NCI-H774 (cell line): ENCODE data around the gene NKAIN2.
"Not testable (repeated sequence)": the region's sequence is repeated elsewhere in the genome, so short reads cannot be mapped to it uniquely, and the experiment has no call there.

Source experiments
- DNase-seq: peaks from one replicate; lab custom pipeline; 2025; lab: John Stamatoyannopoulos, UW

NKAIN2 gene

DNA sequence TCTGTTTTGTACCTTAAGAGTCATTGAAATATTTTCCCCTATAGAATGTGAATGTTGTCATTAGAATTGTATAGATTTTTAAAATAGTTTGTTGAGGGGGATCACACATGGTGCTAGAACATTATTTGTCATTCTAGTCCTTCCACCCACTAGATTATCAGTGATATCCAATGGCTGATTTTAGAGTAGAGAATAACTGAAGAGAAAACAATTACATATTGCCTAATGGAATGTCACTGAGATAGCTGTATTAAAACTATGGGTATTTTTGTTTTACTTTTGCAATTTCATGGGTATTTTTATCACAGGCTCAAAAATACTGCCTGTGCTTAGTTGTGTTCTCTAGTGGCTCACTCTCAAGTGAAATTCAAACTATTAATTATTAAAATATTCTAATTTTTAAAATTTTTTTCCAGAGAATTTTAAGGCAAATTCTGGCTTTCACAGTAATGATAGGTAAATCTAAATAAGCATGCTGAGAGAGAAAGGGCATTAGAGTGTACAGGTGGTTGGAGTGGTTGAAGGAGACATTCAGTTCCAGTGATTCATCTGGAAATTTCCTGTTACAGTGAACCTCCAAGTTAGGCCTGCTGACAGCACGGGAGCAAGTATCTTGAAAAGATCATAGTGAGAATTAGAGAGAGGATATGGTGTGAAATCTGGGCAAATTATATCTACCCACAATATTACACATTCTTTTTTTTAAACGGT is 399.6 kb downstream of the NKAIN2 start:
- no peak for DNase-seq

DNA sequence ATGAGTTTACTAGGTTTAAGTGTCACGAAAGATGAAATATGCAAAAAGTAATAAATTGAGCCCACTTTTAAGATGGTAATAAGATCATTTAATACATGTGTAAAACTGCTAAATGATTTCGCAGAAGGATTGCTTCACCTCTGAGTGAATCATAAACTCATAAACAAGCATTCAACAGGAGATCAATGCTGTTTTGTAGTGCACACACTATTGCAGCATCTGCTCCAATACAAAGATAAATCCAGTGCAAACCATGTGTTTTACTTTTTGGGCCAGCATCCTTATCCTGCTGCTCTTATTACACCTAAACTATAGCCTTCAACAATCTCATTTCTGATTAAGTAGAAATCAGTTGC is 400.1 kb downstream of the NKAIN2 start:
- DNase-seq, result no peak

DNA sequence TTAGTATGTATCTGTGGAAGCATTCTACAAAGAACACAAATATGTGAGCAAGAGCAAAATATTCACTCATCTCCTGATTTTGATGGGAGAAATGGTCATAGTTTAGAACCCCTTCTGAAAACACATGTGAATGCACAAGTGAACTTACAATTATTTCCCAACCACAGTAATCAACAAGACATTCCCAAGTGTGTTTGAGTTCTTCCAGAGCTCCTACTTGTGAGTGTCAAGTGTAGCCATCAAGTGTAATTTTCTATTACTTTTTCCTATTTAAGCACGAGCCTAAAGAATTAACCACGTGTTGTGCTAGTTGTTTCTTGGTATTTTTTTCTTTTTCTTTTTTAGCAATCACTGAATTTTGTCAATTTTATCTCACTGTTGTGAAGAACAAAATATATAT is 402.3 kb downstream of the NKAIN2 start:
- no peak for DNase-seq

DNA sequence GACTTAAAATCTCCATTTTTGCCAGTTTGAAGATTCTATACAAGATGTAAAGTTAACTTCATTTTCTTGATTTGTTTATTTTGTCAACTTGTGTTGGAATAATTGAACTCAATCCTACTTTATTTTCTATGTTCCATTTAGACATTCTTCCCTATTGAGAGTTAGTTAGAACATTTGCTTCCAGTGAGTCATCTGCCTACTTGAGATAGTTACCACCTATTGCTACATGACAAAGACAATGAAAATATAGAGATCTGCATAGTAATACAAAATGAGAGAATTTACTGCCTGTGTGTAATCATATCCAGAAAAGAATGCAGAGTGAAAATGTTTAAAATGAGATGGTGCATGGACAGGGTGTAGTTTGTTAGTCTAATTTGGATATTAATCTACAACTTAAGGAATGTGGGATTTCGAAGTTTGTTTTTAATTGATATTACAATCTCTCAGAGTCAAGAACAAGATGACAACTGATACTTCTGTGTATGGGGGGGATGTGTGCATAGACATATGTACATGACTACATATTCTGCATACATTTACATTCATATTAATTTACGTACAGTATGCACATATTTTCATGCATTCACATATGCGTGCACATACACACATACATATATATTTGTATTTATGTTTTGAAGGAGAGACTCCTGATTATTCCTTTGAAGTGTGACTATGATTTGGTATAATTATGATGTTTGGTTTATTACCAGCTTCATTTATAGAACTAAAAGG is 420.1 kb downstream of the NKAIN2 start:
- no peak for DNase-seq

DNA sequence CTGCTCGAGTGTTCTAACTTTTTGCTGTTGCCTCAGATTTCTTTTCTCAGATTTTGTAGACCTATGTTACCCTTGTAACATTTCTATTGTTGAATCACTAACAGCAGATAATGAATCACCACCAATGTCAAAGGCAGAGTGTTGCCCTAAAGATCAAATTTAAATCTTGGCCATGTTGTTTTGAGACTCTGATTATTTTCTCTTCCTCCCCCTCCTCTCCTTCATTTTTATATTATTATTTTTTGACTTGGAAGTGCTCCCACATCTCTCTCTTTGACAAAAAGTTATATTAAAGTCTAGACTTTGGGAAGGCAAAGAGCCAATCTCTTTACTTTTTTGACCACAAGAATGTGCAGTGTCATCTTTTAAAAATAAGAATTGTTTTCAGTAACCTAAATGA is 422.7 kb downstream of the NKAIN2 start:
- DNase-seq, result no peak

- DNase-seq, result no peak
Observed at GRCh38 chr6:124233221-124233620, 429.6 kb downstream of the NKAIN2 start.

DNA sequence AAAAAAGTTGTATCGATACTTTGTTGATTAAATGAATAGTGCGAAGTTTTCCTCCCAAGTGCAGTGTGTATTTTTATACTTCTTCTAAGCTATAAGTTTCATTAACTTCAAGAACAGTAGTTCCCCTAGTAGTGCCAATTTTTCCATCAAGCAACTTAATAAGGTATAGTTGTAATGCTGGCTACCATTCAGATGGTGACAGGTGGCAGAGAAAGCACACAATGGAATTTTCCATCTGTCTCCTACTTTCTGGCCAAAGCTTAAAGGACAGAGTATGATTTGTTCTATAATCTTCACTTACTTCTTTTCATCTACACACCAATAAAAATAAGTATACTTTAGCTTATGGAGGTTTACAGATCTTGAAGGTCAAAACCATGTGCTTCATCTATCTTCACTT is 431.1 kb downstream of the NKAIN2 start:
- no peak for DNase-seq

DNA sequence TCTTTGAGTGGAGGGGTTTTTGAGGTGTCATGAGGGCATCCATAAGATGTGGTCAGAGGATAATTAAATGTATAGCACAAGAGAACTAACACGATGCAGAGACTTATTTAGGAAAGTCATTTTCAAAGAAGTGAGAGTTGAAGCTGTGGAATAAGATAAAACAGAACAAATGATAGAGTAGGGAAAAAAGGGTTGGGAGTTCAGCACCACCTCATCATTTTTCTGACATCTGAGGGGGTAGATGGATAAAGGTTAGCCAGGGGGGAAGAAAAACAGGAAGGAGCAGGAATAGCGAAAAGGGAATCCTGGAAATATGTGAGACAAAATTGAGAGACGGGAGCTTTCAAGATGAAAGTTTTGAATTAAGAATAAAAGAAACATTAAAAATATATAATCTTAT is 434.2 kb downstream of the NKAIN2 start:
- no peak for DNase-seq

DNA sequence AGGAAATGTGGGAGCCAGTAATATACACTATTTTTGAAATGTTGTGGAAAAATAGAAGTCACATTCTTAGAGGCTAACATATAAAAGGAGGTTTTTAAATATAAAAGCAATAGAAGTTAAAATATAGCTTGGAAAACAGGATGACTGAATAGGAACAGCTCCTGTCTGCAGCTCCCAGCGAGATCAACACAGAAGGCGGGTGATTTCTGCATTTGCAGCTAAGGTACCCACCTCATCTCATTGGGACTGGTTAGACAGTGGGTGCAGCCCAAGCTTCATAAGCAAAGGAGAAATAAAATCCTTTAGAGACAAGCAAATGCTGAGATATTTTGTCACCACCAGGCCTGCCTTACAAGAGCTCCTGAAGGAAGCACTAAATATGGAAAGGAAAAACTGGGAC is 434.7 kb downstream of the NKAIN2 start:
- DNase-seq, result not testable (repeated sequence)

- peak; percentile 35 for DNase-seq
Observed at GRCh38 chr6:124254941-124255685, 451.4 kb downstream of the NKAIN2 start.

GRCh38 chr6:124260337-124260736 is 456.7 kb downstream of the NKAIN2 start:
- no peak for DNase-seq

GRCh38 chr6:124269733-124270132 is 466.1 kb downstream of the NKAIN2 start:
- DNase-seq, result no peak

DNA sequence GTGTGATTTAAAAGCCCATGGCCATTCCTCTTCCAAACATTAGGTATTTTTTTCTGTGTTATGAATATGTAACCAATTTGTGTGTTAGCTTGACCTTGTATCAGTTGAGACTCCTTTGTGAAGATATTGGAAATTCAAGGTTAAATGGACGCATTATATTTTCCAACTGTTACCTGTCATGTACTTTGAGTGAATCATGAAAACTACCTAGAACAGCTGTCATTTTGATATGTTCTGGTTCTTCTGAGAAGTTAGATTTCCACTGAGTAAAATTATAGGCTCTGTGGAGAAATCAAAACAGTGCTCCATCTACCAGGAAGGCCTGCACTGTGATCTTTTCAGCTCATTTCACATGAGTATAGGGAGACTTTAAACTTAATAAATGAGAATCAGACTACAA is 470.0 kb downstream of the NKAIN2 start:
- DNase-seq, result no peak

- no peak for DNase-seq
Observed at GRCh38 chr6:124282541-124282940, 478.9 kb downstream of the NKAIN2 start.

DNA sequence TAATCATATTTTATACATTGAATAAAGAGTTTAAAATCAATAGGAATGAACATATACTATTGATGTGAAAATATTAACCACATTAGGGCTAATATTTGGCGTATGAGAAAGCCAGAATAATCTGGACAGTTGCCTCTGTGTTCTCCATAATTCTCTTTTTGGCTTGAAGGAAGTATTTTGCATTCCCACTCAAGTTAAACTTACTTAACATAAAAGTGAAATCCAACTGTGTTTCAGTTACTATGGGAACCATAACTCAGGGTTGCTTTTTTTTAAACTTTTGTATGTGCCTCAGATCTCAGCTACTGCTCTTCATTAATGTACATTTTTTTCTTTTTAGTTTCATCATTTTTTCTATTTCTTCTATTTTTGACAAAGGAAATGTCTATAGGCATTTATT is 479.8 kb downstream of the NKAIN2 start:
- DNase-seq, result no peak

DNA sequence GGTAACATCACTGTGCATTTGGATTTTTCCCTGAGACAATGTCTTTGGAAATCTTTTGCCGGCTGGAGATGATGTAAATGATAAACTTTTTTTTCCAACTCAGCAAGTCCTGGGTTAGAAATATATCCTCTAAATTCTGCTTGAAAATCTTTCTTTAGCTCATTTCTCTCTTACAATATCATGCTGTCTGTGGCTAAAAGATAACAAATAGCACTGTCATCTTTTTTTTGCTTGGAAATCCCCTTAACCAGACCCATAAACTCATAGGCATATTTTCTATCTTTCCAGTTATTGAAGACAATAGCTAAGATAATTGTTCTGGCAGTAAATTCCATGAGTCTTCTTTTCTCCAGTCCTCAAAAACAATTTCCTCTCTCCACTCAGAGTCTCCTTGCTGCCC is 481.5 kb downstream of the NKAIN2 start:
- DNase-seq, result no peak

GRCh38 chr6:124294574-124295200 is 491.0 kb downstream of the NKAIN2 start:
- no peak for DNase-seq

GRCh38 chr6:124297507-124297906 is 493.8 kb downstream of the NKAIN2 start:
- DNase-seq, result no peak

DNA sequence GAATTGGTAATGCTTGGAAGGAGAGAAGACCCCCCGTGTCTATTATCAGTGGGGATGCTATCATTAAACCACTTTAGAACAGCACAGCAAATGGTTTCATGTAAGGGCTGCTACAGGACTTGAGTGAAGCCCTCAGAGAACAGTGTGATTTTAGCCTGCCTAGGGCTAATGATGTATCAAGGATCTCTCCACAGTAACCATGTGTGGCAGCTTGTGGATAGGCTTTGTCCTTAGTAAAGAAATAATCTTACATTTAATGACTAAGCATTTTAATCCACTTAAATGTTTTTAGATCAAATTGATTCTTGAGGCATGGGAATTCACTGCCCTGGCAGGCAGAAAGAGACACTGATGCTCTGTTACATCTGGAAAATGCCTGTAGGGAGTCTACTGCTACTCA is 495.1 kb downstream of the NKAIN2 start:
- DNase-seq, result no peak

GRCh38 chr6:124300907-124301306 is 497.2 kb downstream of the NKAIN2 start:
- not testable (repeated sequence) for DNase-seq

GRCh38 chr6:124303971-124304370 is 500.3 kb downstream of the NKAIN2 start:
- DNase-seq, result no peak

DNA sequence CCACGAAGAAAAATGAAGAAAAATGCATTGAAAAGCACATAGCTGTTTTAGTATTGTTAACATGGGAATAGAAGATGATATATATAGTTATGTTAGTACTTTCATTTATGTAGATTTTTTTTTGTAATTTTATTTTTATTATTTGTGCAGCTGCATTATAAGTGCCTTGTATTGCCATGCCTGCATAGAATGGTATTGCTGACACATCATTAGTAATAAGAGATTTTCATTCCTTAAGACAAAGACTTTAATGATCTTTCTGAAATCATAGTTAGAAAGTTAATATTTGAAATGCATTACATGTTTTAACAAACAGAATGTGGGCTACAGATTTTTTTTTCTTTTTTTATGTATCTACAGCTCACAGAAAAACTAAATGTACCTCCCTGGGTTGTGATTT is 506.5 kb downstream of the NKAIN2 start:
- DNase-seq, result no peak

DNA sequence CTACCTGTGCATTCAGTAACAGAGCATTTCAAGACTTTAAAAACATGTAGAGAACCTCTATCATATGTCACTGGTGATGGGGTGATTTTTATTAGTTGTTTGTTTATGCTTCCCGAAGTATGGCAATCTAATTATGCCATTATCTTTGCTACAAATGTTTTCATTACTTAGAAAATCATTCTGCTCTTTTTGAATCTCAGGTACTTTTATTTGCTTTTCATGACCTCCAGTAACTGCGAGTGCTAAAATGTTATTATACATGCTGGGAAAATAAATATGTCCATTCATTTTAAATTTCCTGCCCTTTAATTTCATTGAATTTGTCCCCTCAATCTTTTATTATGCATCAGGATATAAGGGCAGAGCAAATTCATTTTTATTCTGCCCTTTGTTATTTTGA is 515.7 kb downstream of the NKAIN2 start:
- peak; percentile 64 for DNase-seq
